SK-N-SH (cell line): ENCODE results near the gene HSFX3.

Source experiments
- CHD2 ChIP-seq: fragments of 150-350 bp; IDR thresholded peaks from 2 replicates; pipeline ENCODE4 v1.6.1; 2018; ENCODE audit warnings: low read length; ENCODE audit not compliant: partially characterized antibody
- CTCF ChIP-seq: fragments of 200-600 bp; sonication (generic); IDR thresholded peaks from 2 replicates; pipeline ENCODE4 v1.6.1; 2017; ENCODE audit warnings: antibody characterized with exemption, mild to moderate bottlenecking, moderate library complexity
- ELF1 ChIP-seq: IDR thresholded peaks from 2 replicates; pipeline ENCODE4 v1.4.0; 2012
- EZH2phosphoT487 ChIP-seq: fragments of 200-600 bp; sonication (generic); IDR thresholded peaks from 2 replicates; pipeline ENCODE4 v1.6.1; 2017; ENCODE audit warnings: low read depth, mixed run types, mild to moderate bottlenecking, antibody characterized with exemption, moderate library complexity, borderline replicate concordance
- FOXM1 ChIP-seq: IDR thresholded peaks from 2 replicates; pipeline ENCODE4 v1.4.0; 2012; ENCODE audit warnings: low read depth, mild to moderate bottlenecking
- GABPA ChIP-seq: IDR thresholded peaks from 2 replicates; pipeline ENCODE4 v1.4.0; 2012; ENCODE audit warnings: low read depth, mild to moderate bottlenecking
- JUND ChIP-seq: IDR thresholded peaks from 2 replicates; pipeline ENCODE4 v1.4.0; 2012
- POLR2AphosphoS5 ChIP-seq: IDR thresholded peaks from 2 replicates; pipeline ENCODE4 v1.6.1; 2012; ENCODE audit warnings: low read depth, low read length
- SIN3A ChIP-seq: IDR thresholded peaks from 2 replicates; pipeline ENCODE4 v1.6.1; 2012; ENCODE audit warnings: low read depth, mild to moderate bottlenecking, low read length, moderate library complexity, borderline replicate concordance
- TEAD4 ChIP-seq: IDR thresholded peaks from 2 replicates; pipeline ENCODE4 v1.4.0; 2012; ENCODE audit warnings: mild to moderate bottlenecking, borderline replicate concordance; ENCODE audit not compliant: insufficient read depth
- TF ChIP-seq, protein P1 (sequence below): fragments of 150-350 bp; IDR thresholded peaks from 2 replicates; pipeline ENCODE4 v1.6.1; 2017; ENCODE audit warnings: antibody characterized with exemption, low read length, low read depth, borderline replicate concordance
- TF ChIP-seq, protein P2 (sequence below): IDR thresholded peaks from 2 replicates; pipeline ENCODE4 v1.4.0; 2012; ENCODE audit warnings: low read depth, borderline replicate concordance

- TF ChIP-seq POLR2AphosphoS5 (no peak), SIN3A (no peak), JUND (no peak), CTCF (no peak), CHD2 (no peak), GABPA (no peak), ELF1 (no peak), TEAD4 (no peak), FOXM1 (no peak), EZH2phosphoT487 (no peak)
- TF ChIP-seq, protein P1, sequence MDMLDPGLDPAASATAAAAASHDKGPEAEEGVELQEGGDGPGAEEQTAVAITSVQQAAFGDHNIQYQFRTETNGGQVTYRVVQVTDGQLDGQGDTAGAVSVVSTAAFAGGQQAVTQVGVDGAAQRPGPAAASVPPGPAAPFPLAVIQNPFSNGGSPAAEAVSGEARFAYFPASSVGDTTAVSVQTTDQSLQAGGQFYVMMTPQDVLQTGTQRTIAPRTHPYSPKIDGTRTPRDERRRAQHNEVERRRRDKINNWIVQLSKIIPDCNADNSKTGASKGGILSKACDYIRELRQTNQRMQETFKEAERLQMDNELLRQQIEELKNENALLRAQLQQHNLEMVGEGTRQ: no peak
- TF ChIP-seq, protein P2, sequence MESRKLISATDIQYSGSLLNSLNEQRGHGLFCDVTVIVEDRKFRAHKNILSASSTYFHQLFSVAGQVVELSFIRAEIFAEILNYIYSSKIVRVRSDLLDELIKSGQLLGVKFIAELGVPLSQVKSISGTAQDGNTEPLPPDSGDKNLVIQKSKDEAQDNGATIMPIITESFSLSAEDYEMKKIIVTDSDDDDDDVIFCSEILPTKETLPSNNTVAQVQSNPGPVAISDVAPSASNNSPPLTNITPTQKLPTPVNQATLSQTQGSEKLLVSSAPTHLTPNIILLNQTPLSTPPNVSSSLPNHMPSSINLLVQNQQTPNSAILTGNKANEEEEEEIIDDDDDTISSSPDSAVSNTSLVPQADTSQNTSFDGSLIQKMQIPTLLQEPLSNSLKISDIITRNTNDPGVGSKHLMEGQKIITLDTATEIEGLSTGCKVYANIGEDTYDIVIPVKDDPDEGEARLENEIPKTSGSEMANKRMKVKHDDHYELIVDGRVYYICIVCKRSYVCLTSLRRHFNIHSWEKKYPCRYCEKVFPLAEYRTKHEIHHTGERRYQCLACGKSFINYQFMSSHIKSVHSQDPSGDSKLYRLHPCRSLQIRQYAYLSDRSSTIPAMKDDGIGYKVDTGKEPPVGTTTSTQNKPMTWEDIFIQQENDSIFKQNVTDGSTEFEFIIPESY: no peak
These were observed 23.0 kb upstream of the HSFX3 start for GRCh38 chrX:149572743-149573142.
